GM18511 (cell line): ENCODE measurements around the gene UCK2.

Experiments used
- ATAC-seq: cut with Tn5 transposase; IDR thresholded peaks from one replicate; pipeline ENCODE4 v1.9.1; 2021; ENCODE audit warnings: mild to moderate bottlenecking, moderate library complexity; ENCODE audit not compliant: unreplicated experiment

The UCK2 gene

DNA sequence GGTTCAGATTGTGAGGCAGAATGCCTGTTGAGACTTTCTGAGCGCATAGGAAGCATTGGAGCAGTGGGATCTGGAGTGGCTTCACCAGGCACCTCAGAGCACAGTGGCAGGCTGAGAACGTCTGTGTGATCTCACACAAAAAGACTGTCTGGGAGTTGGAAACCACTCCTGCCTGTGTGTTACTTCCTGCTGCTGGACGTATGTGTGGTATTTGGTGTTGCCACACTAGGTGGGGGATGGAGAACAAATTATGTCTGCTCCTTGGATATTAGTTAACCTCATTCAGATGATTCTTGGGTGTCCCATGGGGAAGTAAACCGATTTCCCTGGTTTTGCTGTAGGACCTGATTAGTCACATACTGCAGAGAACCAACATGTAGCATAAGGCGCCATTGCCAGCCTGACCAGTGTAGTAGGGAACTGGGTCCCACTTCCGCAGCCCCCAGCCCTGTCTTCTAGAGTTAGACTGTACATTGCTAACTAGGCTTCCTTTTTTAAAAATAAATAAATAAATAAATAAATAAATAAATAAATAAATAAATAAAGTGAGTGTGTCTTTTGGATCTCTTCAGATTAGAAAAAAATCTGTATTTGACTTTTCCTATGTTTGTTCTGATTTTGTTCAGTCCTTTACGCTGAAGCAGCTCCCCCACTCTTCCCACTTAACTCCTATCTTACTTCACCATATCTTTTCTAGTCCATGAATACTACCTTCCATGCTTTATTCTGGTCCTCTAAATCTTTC, 26.9 kb downstream of the UCK2 start:
- peak; percentile 27 for ATAC-seq

DNA sequence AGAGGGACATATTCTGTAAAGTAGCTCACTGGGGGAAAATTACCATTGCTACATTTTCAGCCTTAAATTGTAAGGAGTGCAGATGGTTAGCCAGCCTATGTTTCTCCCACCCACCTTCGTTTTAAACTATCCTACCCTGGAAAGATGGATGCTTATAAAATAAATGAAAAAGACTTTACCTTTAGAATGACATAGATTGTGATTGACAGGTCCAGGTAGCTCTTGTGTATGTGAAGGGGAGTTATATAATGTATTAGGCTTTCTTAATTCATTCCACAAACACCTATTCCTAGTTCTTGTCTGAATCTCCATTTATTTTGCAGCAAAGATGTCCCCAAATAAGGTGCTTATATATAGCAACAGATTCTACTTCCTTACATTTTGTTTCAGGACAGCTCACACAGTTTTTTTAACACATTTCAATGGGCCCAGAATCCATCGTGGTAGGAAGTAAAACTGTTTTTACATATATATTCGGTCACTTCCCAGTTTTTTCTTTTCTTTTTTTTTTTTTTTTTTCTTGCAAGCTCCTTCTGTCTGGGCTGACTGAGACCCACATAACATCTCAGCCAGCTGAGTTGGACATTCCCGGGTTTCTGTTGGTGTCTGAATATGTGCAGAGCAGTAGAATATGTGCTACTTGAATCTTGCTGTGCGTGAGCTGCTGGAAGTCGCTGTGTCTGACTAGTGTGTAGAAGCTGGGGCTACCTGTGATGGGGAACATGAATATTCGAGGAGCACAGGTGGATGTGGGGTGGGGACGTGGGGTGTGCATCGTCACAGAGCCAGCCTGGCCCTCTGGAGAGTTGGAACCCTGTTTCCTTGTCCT, 27.8 kb downstream of the UCK2 start:
- ATAC-seq, result no peak

DNA sequence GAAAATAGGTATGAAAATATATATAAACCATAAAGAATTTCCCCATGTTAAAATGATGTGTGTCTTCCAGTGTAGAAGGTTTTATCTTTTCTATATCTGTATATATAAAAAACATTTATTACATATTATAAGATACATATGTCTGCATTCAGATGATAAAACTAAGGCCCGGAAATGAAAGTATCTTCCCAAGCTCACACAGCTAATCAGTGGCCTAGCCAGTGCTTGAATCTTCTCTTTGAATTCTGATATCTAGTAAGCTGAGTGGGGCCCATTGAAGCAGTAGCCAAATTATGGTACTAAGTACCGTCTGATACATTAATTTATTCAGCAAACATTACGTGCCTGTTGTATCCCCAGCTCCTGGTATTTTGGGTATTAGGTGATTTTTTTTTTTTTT, 28.6 kb downstream of the UCK2 start:
- no peak for ATAC-seq

DNA sequence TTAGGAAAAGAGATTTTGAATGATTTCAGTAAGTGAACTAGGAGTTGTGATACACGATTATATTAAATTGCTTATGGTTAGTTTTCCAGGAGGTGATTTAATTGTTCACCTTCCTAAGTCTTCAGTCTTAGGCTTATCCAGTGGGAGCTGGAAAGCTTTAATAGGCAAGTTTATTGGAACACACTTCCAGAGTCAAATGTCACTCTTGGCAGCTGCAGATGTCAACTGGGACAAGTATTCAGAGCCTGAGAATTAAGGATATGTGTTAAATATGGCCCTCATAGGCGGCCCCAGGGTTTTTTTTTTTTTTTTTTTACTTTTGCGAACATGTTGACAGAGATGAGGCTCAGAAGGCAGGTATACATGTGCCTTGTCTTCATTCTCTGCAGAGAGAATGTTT, 29.2 kb downstream of the UCK2 start:
- peak; percentile 17 for ATAC-seq

DNA sequence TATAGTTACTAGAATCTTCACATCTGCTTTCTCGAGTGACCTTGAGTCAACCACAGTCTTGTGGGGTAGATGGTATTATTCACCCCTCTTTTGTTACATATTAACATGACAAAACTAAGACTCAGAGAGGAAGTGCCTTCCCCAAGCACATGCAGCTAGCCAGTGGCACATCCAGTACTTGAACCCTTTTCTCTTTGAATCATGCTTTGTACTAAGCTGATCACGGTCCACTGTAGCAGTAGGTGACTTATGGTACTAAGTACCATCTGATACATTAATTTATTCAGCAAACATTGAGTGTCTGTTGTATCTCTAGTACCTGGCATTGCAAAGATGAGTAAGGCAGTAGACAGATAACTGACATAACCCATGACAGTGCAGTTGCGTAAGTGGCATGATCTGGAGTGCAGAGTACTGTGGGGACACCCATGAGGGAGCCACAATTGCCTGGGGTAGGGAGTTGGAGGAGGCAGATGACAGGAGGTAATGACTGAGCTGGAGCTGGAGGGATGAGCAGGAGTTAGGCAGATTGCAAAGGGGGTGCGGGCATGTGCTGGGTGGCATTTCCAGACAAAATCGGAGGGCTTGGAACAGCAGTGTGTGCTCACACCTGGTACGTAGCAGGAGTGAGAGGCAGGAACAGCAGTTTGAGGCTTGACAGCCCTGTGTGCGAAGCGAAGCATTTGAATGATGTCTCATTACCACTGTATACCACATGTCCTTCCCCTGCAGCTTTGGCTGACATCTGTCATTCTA, 29.8 kb downstream of the UCK2 start:
- peak; percentile 91 for ATAC-seq

DNA sequence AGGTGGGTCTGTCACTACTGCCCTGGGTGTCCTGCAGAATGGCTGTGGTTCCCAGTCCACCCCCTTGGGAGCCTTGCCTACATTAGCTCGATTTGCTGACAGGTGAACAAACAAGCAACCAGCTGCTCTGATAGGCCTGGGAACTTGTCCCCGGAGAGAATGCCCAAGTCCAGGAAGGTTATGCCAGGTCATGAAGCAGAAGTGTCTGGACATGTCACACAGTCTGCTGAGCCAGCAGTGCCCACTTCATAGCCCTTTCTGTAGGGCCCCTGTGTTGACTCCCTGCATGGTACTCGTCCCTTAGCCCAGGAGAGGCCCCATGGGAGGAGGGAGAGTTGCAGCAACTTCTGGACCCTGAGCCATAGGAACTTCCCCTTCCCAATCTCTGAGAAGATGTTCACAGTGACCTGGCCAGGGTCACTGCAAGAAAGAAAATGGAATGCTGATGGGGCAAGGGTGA, 31.0 kb downstream of the UCK2 start:
- no peak for ATAC-seq

DNA sequence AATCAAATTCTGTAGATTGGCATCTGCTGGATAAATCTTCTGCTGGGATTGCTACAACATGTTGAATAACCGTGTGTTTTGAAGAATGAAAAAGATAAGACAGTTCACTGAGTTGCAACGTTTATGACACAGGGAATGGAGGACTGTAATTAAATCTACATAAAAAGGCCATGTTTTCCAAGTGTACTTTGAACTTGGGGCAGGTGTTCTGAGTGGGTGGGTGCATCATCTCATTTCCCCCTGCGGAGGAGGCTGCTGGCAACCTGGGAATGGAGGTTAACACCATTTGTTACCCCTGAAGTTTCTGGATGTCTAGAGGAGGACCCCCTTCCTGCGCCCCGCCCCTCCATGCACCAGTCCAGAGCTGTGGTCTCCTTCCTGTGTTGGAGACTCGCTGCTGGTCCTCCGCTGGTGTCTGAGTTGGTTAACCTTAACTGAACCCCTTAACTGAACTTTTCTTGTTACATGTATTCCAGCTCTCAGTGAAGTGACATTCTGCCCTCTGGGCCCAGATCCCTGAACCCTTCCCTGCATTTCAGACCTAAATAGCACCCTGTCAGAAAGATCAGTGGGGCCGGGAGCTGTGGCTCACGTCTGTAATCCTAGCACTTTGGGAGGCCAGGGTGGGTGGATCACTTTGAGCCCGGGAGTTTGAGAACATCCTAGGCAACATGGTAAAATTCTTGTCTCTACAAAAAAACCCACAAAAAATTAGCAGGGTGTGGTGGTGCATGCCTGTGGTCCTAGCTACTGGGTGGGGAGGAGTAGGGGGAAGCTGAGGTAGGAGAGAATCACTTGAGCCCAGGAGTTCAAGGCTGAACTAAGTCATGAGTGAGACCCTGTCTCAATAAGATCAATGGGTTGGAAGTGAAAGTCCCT, 31.8 kb downstream of the UCK2 start:
- no peak for ATAC-seq

DNA sequence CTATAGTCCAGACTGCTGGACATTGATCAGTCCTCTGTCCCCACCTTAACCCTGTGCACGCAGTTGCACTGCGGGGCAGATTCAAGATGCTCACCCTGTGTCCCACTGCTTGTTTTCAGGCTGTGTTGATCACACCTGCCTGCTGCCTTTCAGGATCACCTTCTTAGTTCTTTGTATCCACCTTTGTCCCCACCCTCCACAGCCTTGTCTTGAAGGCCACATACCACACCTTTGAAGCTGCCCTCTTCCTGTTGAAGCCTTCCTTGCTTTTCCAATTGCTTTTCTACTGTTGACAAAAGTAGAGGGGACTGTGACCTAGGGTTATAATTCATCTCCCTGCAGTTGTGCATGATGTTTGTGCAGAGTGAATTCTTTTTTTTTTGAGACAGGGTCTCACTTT, 32.7 kb downstream of the UCK2 start:
- no peak for ATAC-seq

DNA sequence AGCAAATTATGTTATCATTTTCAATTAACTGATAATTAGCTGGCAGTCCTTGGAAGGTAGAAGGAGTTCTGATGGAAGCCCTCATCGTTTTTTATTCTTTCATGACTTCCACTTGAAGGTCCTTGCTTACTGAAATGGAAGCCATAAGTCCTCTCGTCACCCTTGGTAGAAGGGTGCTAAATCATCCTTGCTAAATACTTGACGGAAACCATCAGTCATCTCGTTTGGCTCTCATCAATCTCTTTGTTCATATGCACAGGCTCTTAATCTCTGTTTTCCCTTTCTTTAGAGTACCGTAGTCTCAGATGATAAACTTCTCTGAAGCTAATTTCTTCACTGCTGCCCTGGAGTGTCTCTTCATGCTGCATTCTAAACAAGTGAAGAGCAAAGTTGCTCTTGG, 34.5 kb downstream of the UCK2 start:
- no peak for ATAC-seq

DNA sequence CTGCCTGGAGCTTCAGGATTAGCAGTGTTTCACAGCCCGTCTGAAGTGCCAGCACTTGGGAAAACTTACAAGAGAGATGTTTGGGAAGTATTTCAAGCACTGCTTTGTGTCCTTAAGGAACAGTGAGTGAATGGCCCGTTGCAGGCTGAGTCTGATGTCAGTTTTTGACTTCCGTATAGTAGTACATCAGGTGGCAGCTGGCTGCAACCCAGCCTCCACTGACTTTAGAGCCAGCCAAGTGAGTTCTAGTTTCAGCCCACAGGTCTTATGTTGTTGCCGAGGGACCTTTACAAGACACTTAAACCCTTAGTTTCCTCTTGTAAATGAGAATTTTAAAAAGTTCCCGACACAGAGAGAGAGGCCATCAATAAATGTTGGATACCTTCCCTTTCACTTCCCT, 35.0 kb downstream of the UCK2 start:
- ATAC-seq, result no peak

DNA sequence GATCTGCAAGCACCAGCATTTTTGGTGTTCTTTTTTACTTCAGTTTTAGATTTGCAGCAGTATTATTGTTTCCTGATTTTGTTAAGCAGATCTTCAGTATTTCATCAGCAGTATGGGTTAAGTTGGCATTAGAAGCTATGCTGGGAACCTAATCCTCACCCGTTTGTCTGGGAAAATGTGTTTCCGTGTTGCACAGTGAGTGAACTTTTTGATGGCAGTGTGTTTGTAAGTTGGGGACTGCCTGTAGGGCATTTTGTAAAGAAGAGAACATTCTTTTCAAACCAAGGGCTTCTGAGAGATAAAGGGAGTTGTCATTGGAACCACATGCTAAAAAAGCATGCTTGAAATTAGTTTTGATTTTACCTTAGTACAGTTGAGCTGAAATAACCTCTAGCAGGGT, 35.9 kb downstream of the UCK2 start:
- ATAC-seq, result no peak

DNA sequence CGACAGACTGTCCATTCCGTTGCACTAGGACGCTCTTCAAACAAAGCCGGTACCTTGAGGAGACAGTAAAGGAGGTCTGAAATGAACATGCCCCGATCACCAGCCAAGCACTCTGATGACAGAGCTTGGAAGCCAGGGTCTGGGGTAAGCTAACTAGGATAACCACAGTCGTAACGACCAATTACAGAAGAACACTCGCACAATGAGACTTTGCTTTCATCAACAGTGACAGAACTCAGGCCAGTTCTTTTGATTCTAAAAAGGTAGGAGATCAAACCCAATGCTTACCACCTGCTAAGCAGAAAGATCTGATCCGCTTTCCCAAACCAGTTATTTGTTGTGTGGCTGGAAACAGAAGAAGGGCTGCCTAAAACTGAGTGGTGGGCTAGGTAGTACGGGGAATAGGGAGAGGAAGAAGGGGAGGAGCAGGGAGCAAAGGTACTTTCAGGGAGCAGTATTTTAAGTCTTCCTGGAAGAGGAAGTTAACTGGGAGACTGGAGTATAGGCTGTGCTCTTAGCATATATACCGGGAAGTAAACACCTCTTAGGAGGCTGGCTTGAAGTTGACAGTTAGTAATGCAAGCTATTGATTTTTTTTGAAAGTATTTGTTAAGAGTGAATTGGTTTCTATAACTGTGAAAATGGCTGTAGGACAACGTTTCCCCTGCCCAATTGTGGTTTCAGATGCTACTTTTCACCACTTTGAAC, 38.4 kb downstream of the UCK2 start:
- no peak for ATAC-seq

DNA sequence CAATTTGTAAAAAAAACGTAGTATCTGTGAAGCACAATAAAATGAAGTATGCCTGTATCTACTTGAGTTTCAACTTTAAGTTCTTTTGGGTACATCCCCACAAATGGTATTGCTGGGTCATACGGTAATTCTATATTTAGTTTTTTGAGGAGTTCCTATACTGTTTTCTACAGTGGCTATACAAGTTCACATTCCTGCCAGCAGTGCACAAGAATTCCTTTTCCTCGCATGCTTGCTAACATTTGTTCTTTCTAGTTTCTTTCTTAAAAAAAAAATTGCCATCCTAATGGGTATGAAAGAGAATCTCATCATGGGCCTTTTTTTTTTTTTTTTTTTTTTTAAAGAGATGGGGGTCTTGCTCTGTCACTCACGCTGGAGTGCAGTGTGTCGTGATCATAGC, 41.9 kb downstream of the UCK2 start:
- ATAC-seq, result no peak

DNA sequence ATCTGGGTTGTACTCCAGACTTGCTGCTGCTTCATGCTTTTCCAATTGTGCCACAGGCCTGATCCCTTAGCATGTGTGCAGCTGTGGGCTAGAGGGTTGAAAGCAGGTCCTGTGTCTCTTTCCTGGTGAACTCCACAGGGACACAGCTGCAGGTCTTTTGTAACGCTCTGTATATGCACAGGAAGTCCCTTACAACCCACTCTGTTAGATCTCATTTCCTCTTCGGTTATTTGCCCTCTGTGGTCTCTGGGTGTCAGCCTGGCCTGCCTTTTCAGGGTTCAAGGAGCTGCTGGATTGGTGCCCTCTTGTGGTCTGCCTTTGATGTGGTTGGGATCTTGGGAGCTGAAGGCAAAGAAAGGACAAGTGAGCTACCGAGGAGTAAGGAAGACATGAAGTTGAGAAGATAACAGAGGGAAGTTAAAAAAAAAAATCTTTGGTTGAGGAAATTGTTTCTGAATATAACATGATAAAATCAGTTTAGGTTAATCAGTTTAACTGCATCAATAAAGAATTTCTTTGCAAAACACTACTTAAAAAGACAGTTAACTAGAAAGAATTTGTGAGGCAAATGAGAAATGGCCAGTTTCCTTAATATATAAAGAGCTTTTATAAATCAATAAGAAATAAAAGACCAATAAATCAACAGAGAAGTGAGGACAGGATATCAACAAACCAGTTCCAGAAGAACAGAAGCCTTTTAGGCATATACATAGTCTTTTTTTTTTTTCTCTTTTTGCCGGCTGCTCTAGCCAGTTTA, 44.1 kb downstream of the UCK2 start:
- peak; percentile 78 for ATAC-seq

DNA sequence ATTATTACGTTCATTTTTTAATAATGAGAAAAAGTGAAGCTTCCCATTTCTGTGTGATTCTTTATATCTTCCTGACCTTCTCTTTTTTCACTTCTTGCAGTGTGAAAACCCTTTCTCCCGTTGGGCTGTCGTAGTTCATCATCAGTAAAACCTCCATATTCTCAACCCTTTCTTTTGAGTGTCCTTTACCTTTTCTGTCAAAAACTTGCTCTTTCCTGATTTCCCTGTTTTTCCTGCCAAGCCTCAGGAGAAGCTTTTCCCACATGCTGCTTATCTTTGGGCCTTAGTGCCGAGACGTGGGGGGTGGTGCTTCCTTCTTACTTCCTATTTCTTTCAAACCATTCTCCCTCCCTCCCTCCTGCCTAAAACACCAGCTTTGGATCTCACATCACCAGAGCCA, 46.1 kb downstream of the UCK2 start:
- no peak for ATAC-seq

DNA sequence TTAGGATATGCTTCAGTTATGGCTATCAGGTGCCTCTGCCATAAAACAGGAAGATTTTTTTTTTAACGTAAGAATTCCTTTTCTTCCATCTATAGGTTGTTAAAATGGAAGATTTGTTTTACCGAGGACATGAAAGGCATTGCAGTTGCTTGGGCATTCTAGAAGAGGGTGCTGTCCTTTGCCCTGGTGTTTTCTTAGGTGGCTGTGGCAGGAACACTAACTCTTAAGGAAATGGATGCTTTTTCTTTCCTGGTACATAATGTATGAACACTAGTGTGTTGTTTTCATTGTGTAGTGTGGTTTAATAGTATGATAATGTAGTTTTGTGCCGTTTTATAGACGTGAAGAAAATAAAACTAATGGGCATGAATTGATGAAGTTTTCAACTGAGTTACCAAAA, 47.2 kb downstream of the UCK2 start:
- ATAC-seq, result no peak

DNA sequence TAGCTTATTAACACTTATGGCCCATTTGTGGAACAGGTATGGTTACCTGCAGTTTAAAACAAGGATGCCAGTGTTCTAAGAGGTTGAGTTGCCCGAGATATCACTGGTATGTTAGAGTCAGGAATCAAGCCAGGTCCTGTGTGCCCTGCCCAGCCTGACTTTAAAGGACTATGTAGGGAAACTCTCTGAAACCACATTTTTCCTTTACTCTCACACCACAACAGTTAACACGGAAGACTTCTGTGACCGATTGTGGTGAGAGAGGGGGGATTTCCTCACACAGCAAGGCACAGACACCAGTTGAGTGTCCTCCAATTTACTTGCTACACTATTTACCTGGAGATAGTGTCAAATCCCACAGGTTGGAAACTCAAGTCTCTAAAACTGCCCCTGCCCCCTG, 47.8 kb downstream of the UCK2 start:
- peak; percentile 38 for ATAC-seq

DNA sequence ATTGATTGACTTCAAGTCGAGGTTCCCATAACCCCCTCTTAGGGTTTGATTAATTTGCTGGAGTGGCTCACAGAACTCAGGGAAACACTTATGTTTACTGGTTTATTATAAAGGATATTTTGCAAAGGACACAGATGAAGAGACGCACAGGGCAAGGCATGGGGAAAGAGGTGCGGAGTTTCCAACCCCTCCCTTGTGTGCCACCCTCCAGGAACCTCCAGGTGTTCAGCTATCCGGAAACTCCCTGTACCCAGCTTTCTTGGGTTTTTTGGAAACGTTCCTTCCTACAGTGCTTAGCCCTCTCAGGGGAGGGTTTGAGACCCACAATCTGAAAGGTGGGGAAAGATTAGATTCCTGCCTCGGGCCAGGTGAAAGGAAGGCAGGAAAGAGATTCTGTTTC, 48.2 kb downstream of the UCK2 start:
- no peak for ATAC-seq

DNA sequence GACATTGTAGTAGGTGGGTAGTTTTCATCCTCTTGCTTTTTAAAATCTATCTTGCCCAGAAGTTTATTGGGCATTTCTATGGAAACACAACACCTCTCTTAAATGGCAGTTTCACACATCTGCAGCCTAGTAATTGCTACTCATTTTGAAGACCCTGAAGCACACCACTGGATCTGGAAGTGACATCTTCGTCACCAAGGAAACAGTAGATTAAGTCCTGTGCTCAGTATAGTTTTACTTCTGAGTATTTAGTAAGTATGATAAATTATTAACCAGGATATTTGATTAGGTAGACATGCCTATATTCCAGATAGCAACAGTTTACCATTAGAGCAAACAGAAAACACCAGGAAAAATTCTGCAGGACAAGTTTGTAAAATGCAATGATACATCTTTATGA, 48.7 kb downstream of the UCK2 start:
- peak; percentile 38 for ATAC-seq
